DMS53 treated with DMSO at 0.1 percent for 48 hours (cell line): ENCODE results near the gene TBATA.

Experiments
- DNase-seq: peaks from one replicate; lab custom pipeline; 2025; ENCODE audit not compliant: unreplicated experiment; lab: John Stamatoyannopoulos, UW

TBATA gene

DNA sequence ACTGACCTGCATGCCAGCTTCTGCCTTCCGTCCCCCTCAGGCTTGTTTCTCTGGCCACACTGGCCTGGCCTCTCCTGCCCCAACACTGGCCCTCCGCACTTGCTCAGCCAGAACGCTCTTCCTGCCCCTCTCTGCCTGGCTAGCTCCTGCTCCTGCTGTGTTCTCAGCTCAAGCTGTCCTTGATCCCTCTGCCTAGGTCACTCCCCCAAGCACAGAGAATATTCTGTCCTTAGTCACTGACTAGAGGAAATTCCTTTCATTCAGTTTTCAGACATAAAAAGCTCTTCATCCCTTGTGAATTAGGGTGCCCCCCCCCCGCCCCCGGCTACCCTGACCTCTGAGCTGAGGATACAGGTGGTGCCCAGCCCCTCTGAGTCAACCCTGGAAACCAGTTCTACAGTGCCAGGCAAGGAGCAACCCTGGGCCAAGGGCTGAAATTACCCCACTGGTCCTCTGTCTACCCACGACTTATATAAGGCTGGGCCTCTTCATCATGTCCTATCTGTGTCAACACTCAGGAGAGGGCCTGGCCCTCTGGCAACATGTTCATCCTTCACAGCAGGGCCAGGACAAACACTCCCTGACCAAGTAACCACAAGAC is 23.9 kb upstream of the TBATA start:
- no peak for DNase-seq

DNA sequence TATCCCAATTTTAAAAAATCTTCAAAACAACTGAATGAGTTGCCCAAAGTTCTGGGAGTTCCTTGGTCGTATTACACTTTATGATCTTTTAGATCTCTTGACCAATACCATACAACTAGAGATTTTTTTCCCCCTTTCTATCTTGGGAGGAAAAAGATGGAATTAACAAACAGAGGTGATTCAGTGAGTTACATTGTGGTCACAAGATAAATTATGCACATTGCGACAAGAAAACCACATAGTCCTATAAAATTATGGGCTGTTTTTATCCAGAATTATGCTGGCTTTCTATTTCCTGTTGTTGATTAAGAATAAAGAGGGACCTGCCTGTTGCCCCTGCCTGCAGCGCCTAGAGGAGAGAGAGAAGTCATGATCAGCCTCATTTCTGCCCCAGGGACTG is 22.4 kb upstream of the TBATA start:
- DNase-seq, result no peak

DNA sequence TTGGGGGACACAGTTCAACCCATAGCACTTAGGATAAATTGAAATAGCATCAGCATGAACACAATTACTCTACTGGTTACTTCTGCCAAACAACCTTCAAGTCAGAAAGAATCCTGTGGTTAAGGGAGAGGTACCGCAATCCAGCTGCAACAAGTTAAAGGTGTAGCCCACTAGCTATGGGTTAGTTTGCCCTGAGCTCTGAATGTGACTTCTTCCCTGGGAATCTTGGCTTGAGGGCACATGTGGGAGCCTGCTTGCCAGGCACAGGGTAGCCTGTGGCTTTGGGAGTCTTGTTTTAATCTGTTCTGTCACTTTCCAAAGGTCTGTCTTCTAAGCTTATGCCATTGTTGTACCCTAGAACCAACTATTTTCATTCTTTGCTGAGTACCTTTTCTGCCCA is 21.7 kb upstream of the TBATA start:
- DNase-seq, result no peak

DNA sequence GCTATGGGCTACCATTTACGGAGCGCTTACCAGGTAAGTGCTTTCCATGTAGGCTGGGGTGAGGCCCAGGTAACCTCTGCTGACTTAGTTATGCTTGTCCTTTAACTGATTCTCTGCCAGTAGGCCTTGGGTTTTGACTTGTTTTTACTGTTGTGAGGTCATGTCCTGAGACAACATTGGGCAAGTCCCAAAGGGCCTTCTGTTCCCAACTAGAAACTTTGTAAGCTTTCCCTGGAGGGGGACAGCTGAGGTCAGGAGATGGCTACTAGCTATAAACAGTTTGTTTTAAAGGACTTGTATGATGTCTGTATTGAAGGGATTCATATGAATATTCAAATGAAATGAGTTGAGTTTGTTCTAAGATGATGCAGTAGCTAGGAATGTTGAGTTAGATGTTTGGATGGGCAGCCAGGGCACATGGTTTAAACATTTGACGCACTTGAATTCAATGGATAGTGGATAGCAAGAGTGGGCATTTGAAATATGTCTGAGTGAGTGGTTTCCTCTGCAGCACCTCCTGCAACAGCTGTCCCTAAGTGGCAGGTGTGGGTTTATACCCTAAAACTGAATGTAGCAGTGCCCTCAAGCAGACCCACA is 20.5 kb upstream of the TBATA start:
- no peak for DNase-seq

DNA sequence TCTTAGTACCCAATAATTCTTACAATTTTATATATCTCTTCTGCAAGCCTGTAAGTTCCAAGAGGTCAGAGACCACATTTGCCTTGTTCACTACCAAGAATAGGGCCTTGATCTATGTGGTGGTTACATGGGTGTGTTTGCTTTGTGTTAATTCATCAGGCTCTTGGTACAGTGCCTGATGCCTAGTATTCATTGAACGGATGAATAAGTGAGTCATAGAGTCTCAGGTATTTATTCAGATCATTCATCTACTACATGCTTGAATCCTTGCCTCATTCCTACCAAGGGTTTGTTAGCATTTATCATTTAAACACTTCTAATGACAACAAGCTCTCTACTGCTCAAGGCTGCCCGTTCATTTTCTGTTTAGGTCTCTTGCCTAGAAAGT is 19.2 kb upstream of the TBATA start:
- DNase-seq, result peak; percentile 70

DNA sequence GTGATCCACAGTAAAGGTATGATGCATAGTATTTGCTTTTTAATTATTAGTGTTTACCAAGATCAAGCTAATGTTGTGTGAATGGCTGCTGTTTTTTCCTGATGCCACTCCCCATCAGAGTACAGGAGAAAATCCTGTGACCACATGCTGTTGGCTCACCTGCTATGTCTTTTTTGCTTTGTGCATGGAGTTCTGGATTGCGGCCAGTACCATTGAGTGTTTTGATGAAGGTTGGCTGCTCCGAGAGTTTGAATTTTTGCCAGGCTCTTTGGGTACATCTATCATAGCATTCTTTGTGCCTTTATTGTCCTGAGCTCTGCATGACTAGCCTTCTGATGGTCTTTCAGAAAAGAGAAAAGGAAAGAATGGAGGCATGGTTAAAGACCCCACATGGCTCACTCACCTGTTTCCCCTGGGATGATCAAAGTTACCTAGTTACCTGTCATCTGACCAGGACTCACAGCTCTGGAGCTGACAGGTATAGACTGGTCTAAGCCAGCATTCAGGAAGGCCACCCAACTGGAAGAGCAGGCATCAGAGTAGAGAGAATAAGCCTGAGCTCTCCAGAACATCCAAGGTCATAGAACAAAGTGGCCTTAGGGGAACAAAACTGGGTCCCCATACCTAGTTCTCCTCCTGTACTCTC is 18.7 kb upstream of the TBATA start:
- peak; percentile 70 for DNase-seq

DNA sequence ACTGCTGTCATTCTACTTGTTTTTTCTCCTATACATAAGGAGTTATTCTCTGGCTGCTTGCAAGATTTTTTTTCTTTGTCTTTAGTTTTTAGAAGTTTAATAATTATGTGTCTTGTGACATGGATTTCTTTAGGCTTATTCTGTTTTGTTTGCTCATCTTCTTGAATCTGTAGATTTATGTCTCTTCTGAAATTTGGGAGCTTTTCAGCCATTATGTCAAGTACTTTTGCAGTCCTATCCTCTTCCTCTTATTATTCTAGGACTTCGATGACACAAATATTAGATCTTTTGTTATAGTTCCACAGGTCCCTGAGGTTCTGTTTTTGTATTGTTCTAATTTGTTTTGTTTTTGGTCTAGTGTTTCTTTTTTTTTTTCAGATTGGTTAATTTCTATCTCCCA is 16.7 kb upstream of the TBATA start:
- DNase-seq, result no peak

DNA sequence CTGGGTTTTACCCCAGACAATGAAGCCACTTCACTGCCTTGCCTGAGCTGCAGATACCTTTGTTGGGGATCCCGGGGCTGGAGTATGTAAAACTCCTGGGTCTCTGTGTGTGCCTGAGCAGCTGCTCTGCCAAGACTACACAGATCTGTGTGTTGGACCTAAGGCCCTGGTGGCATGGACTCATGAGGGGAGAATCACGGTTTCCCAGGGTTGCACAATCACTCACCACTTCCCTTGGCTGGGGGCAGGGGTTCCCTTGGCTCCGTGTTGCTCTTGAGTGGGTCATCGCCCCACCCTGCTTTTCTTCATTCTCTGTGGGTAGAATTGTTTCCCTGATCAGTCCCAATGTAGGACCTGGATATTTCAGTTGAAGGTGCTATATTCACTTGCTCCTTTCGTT is 13.9 kb upstream of the TBATA start:
- DNase-seq, result no peak

DNA sequence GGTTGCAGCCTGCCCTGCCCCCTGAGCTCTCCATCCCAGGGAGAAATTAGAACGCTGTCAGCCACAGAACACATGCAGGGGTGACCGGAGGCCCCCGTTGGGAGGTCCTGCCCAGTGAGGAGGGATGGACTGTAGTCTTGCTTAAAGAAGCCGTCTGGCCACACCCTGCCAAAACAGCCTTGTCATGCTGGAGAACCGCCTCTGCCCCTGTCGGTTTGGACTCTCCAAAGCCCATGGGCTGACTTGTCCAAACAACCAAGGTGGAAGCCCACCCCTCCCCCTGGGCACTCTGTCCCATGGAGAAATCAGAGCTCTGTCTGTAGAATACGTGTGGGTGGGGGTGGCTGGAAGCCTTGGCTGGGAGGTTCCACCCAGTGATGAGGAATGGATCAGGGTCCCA is 12.7 kb upstream of the TBATA start:
- no peak for DNase-seq

DNA sequence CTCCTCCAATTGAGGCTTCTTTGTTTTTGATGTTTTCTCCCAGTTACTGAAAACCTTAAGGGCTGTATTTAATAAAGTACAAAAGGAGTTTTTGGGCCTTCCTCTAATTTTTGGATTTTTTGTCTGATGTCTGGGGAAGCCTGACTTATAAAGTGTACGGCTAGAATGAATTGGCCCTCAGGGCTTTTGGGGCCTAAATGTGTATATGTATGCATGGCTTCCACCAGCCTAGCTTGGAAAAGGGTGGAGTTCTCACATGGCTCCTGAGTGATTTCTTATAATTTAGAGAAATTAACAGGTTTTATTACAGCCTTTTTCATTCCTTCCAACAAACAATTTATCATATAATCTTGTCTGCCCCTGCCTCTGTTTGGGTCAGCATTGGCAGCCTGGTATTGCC is 10.4 kb upstream of the TBATA start:
- no peak for DNase-seq

DNA sequence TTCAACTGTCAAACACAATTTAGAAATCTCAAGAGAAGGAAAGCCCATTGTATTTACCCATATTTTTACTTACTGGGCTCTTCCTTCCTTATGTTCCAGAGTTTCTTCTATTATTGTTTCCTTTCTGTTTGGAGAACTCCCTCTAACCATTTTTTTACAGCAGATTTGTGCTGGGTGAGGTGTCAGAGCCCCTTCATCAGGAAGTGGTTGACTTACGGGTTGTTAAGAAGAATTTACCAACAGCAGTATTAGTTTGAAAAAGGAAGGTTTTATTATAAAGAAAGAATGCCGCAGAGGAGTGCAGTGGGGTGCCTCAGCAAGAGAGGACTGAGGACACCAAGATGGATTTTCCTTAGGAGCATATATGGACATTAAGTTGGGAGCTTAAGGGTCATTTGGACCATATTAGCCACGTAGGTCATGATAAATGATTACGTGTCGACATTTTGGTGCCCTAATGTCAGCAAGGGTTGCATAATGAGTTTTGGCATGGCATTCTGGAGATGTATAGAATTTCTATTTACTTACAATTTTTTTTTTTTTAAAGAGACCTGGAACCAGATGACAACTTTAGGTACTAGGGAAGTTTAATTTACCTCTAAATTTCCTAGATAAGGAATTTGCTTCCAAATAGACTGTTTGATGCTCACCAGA is 6.3 kb upstream of the TBATA start:
- no peak for DNase-seq

DNA sequence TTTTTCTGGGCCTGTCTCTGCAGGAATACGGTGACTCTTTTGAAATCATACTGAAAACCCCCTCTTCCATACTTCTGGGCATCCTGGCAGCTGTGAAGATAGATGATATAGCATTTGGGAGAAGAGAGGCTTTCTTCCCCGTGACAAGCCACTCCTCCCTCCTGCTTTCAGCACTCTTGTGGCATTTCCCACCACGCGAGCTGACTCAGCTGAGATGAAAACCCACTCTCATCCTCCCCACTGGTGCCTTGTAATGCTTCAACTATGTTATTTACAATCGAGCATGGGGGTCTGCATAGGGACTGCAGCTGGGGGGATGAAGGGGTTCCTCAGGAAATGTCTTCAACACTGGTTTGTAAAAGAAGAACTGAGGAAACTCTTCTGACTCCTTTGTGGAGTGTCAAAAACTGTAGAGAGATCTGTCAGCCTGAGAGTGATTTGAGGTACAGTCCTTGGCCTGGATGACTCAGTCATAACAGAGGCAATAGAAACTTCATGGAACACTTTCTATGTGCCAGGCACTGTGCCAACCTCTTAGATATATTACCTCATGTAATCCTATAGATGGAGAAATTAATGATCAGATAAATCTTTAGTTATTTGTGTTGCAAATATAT is 1.7 kb upstream of the TBATA start:
- DNase-seq, result no peak

DNA sequence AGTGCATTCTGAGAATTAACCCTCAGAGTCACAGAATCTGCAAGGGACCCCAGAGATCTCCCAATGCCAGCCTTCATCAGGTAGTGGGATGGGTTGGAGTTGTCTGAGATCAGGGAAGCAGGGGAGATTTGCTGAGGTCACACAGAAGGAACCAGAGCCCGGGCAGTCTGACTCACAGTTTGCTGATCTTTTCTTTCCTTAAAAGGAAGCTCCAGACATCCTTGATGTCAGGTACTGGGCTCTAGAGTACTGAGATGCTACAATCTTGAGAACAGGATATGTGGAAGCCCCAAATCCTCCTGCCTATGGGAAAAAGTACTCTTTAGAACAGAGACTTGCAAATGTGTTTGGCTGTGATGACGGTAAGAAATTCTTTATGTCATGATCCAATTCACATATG is 706 bp downstream of the TBATA start:
- no peak for DNase-seq

DNA sequence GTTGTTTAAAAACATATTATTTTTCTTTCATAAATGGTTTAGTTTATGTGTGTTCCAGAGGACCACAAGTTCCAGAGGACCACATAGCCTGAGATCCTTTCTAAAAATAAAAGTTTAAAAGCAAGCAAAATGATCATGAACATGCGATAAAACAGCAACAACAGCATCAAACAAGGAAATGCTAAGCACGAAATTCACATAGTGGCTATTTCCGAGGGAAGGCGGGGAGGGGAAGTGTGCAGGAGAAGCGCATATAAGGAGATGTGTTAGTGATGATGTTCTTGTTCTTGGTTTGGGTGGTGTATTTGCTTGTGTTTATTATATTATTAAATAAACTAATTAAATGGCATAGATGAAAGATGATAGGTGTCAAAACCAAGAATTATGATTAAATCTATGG is 1.2 kb downstream of the TBATA start:
- no peak for DNase-seq

DNA sequence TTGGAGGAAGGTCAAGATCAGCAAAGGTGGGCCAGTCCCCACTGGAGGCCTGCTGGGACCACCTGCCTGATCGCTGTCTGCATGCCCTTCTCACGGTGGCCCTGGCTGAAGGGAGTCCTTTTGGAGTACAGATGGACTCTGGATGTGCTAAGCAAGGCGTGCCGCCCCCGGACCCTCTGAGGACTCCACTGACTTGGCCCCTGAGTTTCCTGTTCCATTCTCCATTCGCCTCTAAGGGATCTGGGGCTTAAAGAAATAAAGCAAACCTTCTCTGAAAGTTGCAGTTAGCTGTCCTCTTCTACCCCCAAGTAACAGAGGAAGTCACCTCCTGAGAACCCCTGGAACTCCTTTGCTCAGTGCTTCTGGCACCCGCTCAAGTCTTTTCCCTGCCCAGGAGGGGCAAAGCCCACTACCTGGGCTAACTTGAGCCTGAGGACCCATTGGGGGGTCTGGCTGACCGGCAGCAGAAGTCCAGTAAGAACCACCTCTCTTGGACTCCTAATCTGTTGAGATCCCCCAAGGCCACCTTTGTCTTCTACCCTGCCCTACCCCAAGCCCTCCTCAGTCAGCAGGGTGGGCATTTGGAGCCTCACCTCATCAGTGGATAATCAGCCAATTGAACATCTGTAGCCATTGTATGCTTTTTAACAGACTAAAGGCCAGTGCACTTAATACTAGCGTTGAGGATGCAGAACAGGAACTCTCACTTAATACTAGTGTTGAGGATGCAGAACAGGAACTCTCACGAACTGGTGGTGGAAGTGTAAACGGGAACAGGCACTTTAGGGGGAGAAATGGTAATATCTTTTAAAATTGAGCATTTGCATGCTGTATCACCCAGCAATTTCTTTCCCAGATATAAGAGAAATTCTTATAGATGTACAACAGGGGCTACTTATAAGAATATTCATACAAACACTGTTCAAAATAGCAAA is 2.2 kb downstream of the TBATA start:
- no peak for DNase-seq

DNA sequence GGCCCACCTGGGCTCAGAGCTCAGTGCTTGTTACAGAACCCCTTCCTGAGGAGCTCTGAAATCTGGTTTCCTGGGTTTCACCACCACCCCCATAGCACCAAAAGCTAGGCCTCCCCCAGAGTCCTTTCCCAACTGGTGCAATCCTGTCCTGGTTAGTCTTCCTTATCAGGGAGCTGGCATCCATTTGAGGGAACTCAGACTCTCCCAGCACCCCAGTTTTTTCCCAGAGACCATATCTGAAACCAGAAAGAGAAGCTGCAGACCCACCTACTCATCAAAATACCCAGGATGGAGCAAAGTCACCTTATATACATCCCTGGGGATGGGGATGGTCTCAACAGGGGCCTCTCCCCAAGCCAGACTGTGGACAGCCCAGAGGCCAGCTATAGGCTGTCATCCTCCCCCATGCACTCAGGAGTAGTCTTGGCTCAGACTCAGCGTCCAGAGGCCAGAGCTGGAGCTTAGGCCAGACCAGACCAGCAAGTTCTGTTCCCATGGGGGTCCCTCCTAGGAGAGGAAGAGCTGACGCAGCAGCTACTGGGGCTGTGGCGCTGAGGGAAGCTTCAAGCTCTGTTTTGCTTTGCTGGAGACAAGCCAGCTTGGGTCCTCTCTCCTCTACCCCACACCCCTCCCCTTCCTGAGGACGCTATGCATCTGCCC is 3.0 kb downstream of the TBATA start:
- no peak for DNase-seq

DNA sequence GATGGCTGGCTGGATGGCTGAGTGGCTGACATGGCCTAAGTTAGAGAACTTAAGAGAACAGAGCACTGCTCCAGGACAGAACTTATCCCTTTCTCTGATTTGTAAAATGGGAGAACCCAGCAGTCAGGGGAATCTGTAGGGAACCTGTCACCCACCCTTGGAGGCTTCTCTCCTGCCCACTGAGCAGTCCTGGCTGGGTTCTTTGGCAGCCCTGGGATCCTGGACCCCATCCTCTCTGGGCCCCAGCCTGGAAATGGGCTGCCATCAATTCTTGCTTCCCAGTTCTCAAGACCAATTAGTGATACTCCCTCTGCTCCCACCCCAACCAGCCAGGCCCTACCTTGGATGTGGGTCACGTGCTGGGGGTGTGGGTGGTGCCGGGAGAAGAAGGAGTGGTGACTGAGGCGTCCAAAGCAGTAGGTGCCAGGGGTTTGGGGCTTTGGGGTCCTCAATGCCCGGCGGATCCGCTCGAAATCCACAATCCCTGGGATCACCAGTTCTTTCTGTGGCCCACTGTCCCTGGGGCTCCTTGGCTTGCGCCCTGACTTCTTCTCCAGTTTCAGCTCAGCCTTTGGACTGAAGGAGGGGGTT is 3.6 kb downstream of the TBATA start:
- DNase-seq, result no peak

DNA sequence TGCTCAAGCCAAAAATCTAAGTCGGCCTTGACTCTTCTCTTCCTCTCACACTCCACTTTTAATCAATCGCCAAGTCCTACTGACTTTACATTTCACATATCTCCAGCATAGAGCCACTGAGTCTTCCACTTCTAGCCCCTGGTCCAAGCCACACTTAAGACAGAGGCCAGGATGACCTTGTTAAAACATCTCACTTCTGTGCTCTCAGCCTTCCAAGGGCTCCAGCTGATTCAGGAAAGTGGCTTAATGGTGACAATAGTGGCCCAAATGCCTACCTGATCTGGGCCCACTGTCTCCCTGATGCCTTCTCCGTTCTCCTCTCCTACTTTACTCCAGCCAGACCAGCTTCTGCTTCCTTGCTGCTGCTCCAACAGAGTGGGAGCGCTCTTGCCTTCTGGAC is 4.4 kb downstream of the TBATA start:
- DNase-seq, result no peak

DNA sequence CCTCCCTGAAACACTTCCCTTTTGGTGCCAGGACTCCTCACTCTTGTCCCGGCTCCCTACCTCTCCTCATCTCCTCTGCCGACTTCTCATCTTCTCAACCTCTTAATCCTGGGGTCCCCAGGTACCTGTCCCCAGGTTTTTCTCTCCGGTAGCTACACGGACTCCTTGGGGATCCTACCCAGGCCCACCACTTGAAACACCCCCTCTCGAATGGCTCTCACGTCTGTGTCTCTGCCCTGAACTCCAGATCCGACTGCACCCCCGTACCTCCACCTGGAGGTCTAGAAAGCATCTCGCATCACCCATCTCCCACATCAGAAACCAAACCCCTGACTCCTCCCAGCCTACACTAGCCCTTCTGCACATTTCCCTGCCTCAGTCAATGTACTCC is 4.8 kb downstream of the TBATA start:
- DNase-seq, result no peak
